H9 (cell line): ENCODE results near the gene SZT2. TPM values are rescaled to one million over a fixed set of nuclear protein-coding genes. Genes with fewer than 3 reads are reported as not detected.

Source experiments
- DNase-seq: peaks from one replicate; pipeline ENCODE4 v3.0.0-alpha.2; 2017
- H2AFZ ChIP-seq: one replicate; pipeline ENCODE4 v1.6.1; 2013; ENCODE audit warnings: mild to moderate bottlenecking, low read length, control low read depth, moderate library complexity
- H2AK5ac ChIP-seq: 2 replicates; pipeline ENCODE4 v1.6.1; 2013; ENCODE audit warnings: low read length, control low read depth, mixed read lengths; ENCODE audit not compliant: insufficient read length
- H2BK120ac ChIP-seq: one replicate; pipeline ENCODE4 v1.6.1; 2013; ENCODE audit warnings: low read depth, mild to moderate bottlenecking, low read length, control low read depth, inconsistent platforms; ENCODE audit not compliant: poor library complexity, severe bottlenecking
- H2BK12ac ChIP-seq: 2 replicates; pipeline ENCODE4 v1.6.1; 2013; ENCODE audit warnings: low read length, control low read depth, mixed read lengths, low read depth; ENCODE audit not compliant: insufficient read length
- H2BK15ac ChIP-seq: 2 replicates; pipeline ENCODE4 v1.6.1; 2013; ENCODE audit warnings: low read depth, low read length, control low read depth
- H2BK20ac ChIP-seq: one replicate; pipeline ENCODE4 v1.6.1; 2013; ENCODE audit warnings: low read depth, mild to moderate bottlenecking, low read length, control low read depth, inconsistent platforms; ENCODE audit not compliant: poor library complexity, severe bottlenecking
- H2BK5ac ChIP-seq: 2 replicates; pipeline ENCODE4 v1.6.1; 2013; ENCODE audit warnings: low read length, control low read depth, mixed read lengths; ENCODE audit not compliant: insufficient read length
- H3K14ac ChIP-seq: 2 replicates; pipeline ENCODE4 v1.6.1; 2013; ENCODE audit warnings: low read length, control low read depth; ENCODE audit not compliant: insufficient read depth
- H3K18ac ChIP-seq: 2 replicates; pipeline ENCODE4 v1.6.1; 2013; ENCODE audit warnings: low read depth, mild to moderate bottlenecking, mixed read lengths, low read length, control low read depth; ENCODE audit not compliant: insufficient read length
- H3K23ac ChIP-seq: 2 replicates; pipeline ENCODE4 v1.6.1; 2013; ENCODE audit warnings: low read length, control low read depth, mixed read lengths, low read depth; ENCODE audit not compliant: insufficient read length
- H3K23me2 ChIP-seq: 2 replicates; pipeline ENCODE4 v1.6.1; 2013; ENCODE audit warnings: low read depth, mild to moderate bottlenecking, mixed read lengths, low read length, control low read depth; ENCODE audit not compliant: insufficient read length, poor library complexity, severe bottlenecking
- H3K27ac ChIP-seq: 2 replicates; pipeline ENCODE4 v1.5.1; 2013; ENCODE audit warnings: low read length, control low read depth, mixed read lengths, low read depth; ENCODE audit not compliant: insufficient read length
- H3K27me3 ChIP-seq: 2 replicates; pipeline ENCODE4 v1.6.1; 2013; ENCODE audit warnings: low read length, control low read depth, inconsistent platforms; ENCODE audit not compliant: insufficient read depth
- H3K4ac ChIP-seq: 2 replicates; pipeline ENCODE4 v1.6.1; 2013; ENCODE audit warnings: low read depth, mild to moderate bottlenecking, control low read depth, inconsistent platforms, low read length, moderate library complexity
- H3K4me1 ChIP-seq: 2 replicates; pipeline ENCODE4 v1.6.1; 2013; ENCODE audit warnings: low read length, control low read depth, inconsistent platforms; ENCODE audit not compliant: insufficient read depth
- H3K4me2 ChIP-seq: 2 replicates; pipeline ENCODE4 v1.6.1; 2013; ENCODE audit warnings: low read length, control low read depth, mixed read lengths; ENCODE audit not compliant: insufficient read length, insufficient read depth
- H3K56ac ChIP-seq: 2 replicates; pipeline ENCODE4 v1.6.1; 2013; ENCODE audit warnings: low read depth, mild to moderate bottlenecking, mixed read lengths, low read length, control low read depth; ENCODE audit not compliant: insufficient read length
- H3K79me1 ChIP-seq: 2 replicates; pipeline ENCODE4 v1.6.1; 2013; ENCODE audit warnings: low read depth, mild to moderate bottlenecking, moderate library complexity, low read length, control low read depth, inconsistent platforms; ENCODE audit not compliant: insufficient read depth, poor library complexity, severe bottlenecking
- H3K79me2 ChIP-seq: 2 replicates; pipeline ENCODE4 v1.6.1; 2013; ENCODE audit warnings: low read length, control low read depth, inconsistent platforms; ENCODE audit not compliant: insufficient read depth
- H3K9ac ChIP-seq: 2 replicates; pipeline ENCODE4 v1.6.1; 2013; ENCODE audit warnings: low read length, control low read depth, mixed read lengths; ENCODE audit not compliant: insufficient read length; ENCODE audit errors: extremely low read depth
- H3K9me3 ChIP-seq: one replicate; pipeline ENCODE4 v1.6.1; 2013; ENCODE audit warnings: low read depth, low read length, inconsistent platforms; ENCODE audit not compliant: control insufficient read depth
- H3T11ph ChIP-seq: one replicate; pipeline ENCODE4 v1.6.1; 2013; ENCODE audit warnings: mild to moderate bottlenecking, low read length, control low read depth, inconsistent platforms
- H4K20me1 ChIP-seq: one replicate; pipeline ENCODE4 v1.6.1; 2013; ENCODE audit not compliant: control insufficient read depth, insufficient read length, insufficient read depth
- H4K5ac ChIP-seq: 2 replicates; pipeline ENCODE4 v1.6.1; 2013; ENCODE audit warnings: low read depth, mild to moderate bottlenecking, mixed read lengths, low read length, control low read depth; ENCODE audit not compliant: insufficient read length
- H4K8ac ChIP-seq: replicated peaks from 2 replicates; pipeline ENCODE4 v1.6.1; 2013; ENCODE audit warnings: low read length, control low read depth, mixed read lengths, low read depth; ENCODE audit not compliant: insufficient read length
- H4K91ac ChIP-seq: 2 replicates; pipeline ENCODE4 v1.6.1; 2013; ENCODE audit warnings: low read depth, mild to moderate bottlenecking, moderate library complexity, mixed read lengths, low read length, control low read depth; ENCODE audit not compliant: insufficient read length
- H3K27ac Mint-ChIP-seq, 3 experiments: 2 replicates in 2 of 3; 3 replicates in 1 of 3; pipeline ENCODE4 v1.8.0; 2020 to 2021; ENCODE audit warnings: mixed read lengths in 3 of 3, mild to moderate bottlenecking in 1 of 3, moderate library complexity in 1 of 3
- H3K27me3 Mint-ChIP-seq: 2 replicates; pipeline ENCODE4 v1.8.0; 2021; ENCODE audit warnings: low read depth, mild to moderate bottlenecking, moderate library complexity, mixed read lengths
- H3K36me3 Mint-ChIP-seq, 3 experiments: 2 replicates in 2 of 3; 3 replicates in 1 of 3; pipeline ENCODE4 v1.8.0; 2020 to 2021; ENCODE audit warnings: low read depth in 3 of 3, mixed read lengths in 3 of 3; ENCODE audit not compliant: insufficient read depth in 1 of 3
- H3K4me1 Mint-ChIP-seq, 2 experiments: 2 replicates each; pipeline ENCODE4 v1.8.0; 2020; ENCODE audit warnings: mixed read lengths in 2 of 2
- H3K4me3 Mint-ChIP-seq, 2 experiments: 2 replicates in 1 of 2; 3 replicates in 1 of 2; pipeline ENCODE4 v1.8.0; 2020 to 2021; ENCODE audit warnings: mild to moderate bottlenecking in 2 of 2, mixed read lengths in 2 of 2, moderate library complexity in 1 of 2
- H3K9me3 Mint-ChIP-seq, 2 experiments: 2 replicates in 1 of 2; 3 replicates in 1 of 2; pipeline ENCODE4 v1.8.0; 2020; ENCODE audit warnings: mild to moderate bottlenecking in 2 of 2, mixed read lengths in 2 of 2, moderate library complexity in 1 of 2
- CTCF ChIP-seq: fragments of 200-600 bp; sonication (generic); conservative IDR thresholded peaks from 3 replicates; pipeline ENCODE4 v1.8.0; 2021; ENCODE audit warnings: antibody characterized with exemption, mild to moderate bottlenecking
- WGBS: extraction: QIAGEN DNeasy Blood & Tissue Kit; methylation state at CpG from one replicate; pipeline ENCODE4 v1.1.7; 2013; ENCODE audit warnings: missing lambda C conversion rate, low lambda C conversion rate, mixed read lengths; ENCODE audit not compliant: insufficient read length; ENCODE audit errors: extremely low coverage; 5-methylcytosine and 5-hydroxymethylcytosine counted together
- total RNA-seq: library from RNA; stranded (reverse); gene quantifications from 2 replicates; pipeline ENCODE4 v1.2.1, GENCODE V29; 2021

SZT2 gene
- total RNA-seq, 1 experiment from 2014 or later: 16.8 TPM

DNA sequence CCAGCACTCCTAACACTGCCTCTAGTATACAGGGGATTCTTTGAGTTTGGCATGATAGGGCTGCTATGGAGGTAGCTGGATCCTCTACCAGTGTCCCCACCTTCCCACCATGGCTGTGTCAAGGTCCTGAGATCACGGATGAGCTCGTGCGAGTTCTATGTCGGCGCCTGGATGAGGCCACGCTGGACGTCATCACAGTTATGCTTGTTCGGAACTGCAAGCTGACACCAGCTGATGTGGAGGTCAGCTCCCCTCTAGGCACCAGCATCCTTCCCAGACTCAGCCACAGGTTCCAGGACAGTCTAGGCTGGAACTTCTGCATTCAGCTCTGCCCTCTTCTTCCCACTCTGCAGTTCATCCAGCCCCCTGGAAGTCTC is 48.9 kb downstream of the SZT2 start:
- Histone ChIP-seq H3T11ph (no peak overlapping the region), H2AFZ (no peak overlapping the region), H3K4me1 (no peaks in the 10 kb centered on the region), H3K27me3 (no peaks in the 10 kb centered on the region), H2BK12ac (no peak overlapping the region), H2BK5ac (no peak overlapping the region), H2BK15ac (no peak overlapping the region), H3K14ac (no peak overlapping the region), H4K20me1 (no peaks in the 10 kb centered on the region), H3K9ac (no peak overlapping the region), H2BK20ac (no peak overlapping the region), H3K4me2 (no peak overlapping the region), H4K5ac (no peak overlapping the region), H4K91ac (no peak overlapping the region), H3K4ac (no peak overlapping the region), H3K23ac (no peak overlapping the region), H3K27ac (no peak overlapping the region), H3K9me3 (no peaks in the 10 kb centered on the region), H2BK120ac (no peak overlapping the region), H3K23me2 (no peaks in the 10 kb centered on the region), H3K56ac (no peak overlapping the region), H3K79me2 (no peaks in the 10 kb centered on the region), H3K79me1 (no peaks in the 10 kb centered on the region), H3K18ac (no peak overlapping the region), H4K8ac (no peak overlapping the region), H2AK5ac (no peak overlapping the region)
- Mint-ChIP-seq H3K27me3 (no peaks in the 10 kb centered on the region), H3K4me3 (no peak overlapping the region), H3K27ac (no peak overlapping the region), H3K4me1 (no peaks in the 10 kb centered on the region), H3K36me3 (peaks cover 4 to 40% (median 23%) of the 10 kb centered on the region in 3 experiments; a peak in 6 of 7 replicates), H3K9me3 (no peaks in the 10 kb centered on the region)
- WGBS: no CpG with 5 or more reads among the region's 8 CpGs
- no peak for TF ChIP-seq CTCF
- no peak for DNase-seq
